HepG2 (cell line): ENCODE data around the gene UBE2M. TPM values are rescaled to one million over a fixed set of nuclear protein-coding genes. Genes with fewer than 3 reads are reported as not detected.

ENCODE experiments used
- AGO1 ChIP-seq: fragments of 200-400 bp; formaldehyde crosslinking; IDR thresholded peaks from 2 replicates; pipeline ENCODE4 v1.6.1; 2017; ENCODE audit warnings: mild to moderate bottlenecking, low read depth, low read length, moderate library complexity; ENCODE audit not compliant: poor library complexity, severe bottlenecking
- ARNT2 ChIP-seq: sonication (generic); formaldehyde crosslinking; IDR thresholded peaks from 2 replicates; pipeline ENCODE4 v1.8.0; 2022; ENCODE audit warnings: mild to moderate bottlenecking, low read depth, missing genetic modification reagents, moderate library complexity
- CENPX ChIP-seq: sonication (generic); formaldehyde crosslinking; IDR thresholded peaks from 2 replicates; pipeline ENCODE4 v1.9.0; 2021; ENCODE audit warnings: mild to moderate bottlenecking, missing genetic modification reagents, moderate library complexity
- CREM ChIP-seq, 2 experiments: sonication (generic) in 1 of 2; formaldehyde crosslinking in 1 of 2; IDR thresholded peaks; 2 replicates each; pipeline versions ENCODE4 v1.4.0 to v1.6.1; 2016 to 2020; ENCODE audit warnings: antibody characterized with exemption in 1 of 2, mild to moderate bottlenecking in 1 of 2, missing genetic modification reagents in 1 of 2
- FOXK1 ChIP-seq: sonication (generic); formaldehyde crosslinking; IDR thresholded peaks from 2 replicates; pipeline ENCODE4 v1.4.0; 2020; ENCODE audit warnings: low read depth, missing genetic modification reagents, borderline replicate concordance
- FOXO1 ChIP-seq: sonication (generic); formaldehyde crosslinking; IDR thresholded peaks from 2 replicates; pipeline ENCODE4 v1.4.0; 2020; ENCODE audit warnings: missing genetic modification reagents
- GLI4 ChIP-seq: sonication (generic); formaldehyde crosslinking; IDR thresholded peaks from 2 replicates; pipeline ENCODE4 v1.5.1; 2020; ENCODE audit warnings: missing genetic modification reagents, mild to moderate bottlenecking, moderate library complexity, borderline replicate concordance
- HES4 ChIP-seq: sonication (generic); formaldehyde crosslinking; IDR thresholded peaks from 2 replicates; pipeline ENCODE4 v1.9.0; 2021; ENCODE audit warnings: mild to moderate bottlenecking, missing genetic modification reagents, borderline replicate concordance
- HOMEZ ChIP-seq: IDR thresholded peaks from 2 replicates; pipeline ENCODE4 v1.6.1; 2016; ENCODE audit warnings: low read depth
- HOXA5 ChIP-seq: sonication (generic); formaldehyde crosslinking; IDR thresholded peaks from 2 replicates; pipeline ENCODE4 v1.4.0; 2020; ENCODE audit warnings: missing genetic modification reagents
- JUND ChIP-seq: sonication (generic); formaldehyde crosslinking; IDR thresholded peaks from 2 replicates; pipeline ENCODE4 v1.8.0; 2022; ENCODE audit warnings: mild to moderate bottlenecking, missing genetic modification reagents
- KDM3A ChIP-seq: IDR thresholded peaks from 2 replicates; pipeline ENCODE4 v1.6.1; 2018; ENCODE audit warnings: low read depth, missing compliant biosample characterization
- MEIS2 ChIP-seq: sonication (generic); formaldehyde crosslinking; IDR thresholded peaks from 2 replicates; pipeline ENCODE4 v1.9.0; 2021; ENCODE audit warnings: mild to moderate bottlenecking, missing genetic modification reagents
- MIER2 ChIP-seq: IDR thresholded peaks from 2 replicates; pipeline ENCODE4 v1.6.1; 2016; ENCODE audit warnings: missing biosample characterization, missing genetic modification reagents
- NR2F6 ChIP-seq, 2 experiments: IDR thresholded peaks; 2 replicates each; pipeline ENCODE4 v1.6.1; 2016; ENCODE audit warnings: antibody characterized with exemption in 1 of 2, mild to moderate bottlenecking in 1 of 2
- POLR2G ChIP-seq: fragments of 200-400 bp; formaldehyde crosslinking; IDR thresholded peaks from 2 replicates; pipeline ENCODE4 v1.6.1; 2018; ENCODE audit warnings: mild to moderate bottlenecking, low read depth, low read length, moderate library complexity
- SMARCC2 ChIP-seq: fragments of 450-650 bp; IDR thresholded peaks from 2 replicates; pipeline ENCODE4 v1.6.1; 2017; ENCODE audit warnings: antibody characterized with exemption, mild to moderate bottlenecking
- YEATS4 ChIP-seq: sonication (generic); formaldehyde crosslinking; IDR thresholded peaks from 2 replicates; pipeline ENCODE4 v1.4.0; 2020; ENCODE audit warnings: missing genetic modification reagents, borderline replicate concordance
- ZNF143 ChIP-seq: sonication (generic); formaldehyde crosslinking; IDR thresholded peaks from 2 replicates; pipeline ENCODE4 v1.4.0; 2020; ENCODE audit warnings: missing genetic modification reagents
- ZNF660 ChIP-seq: sonication (generic); formaldehyde crosslinking; IDR thresholded peaks from 2 replicates; pipeline ENCODE4 v1.5.1; 2020; ENCODE audit warnings: mild to moderate bottlenecking, low read depth, missing genetic modification reagents, borderline replicate concordance
- polyA plus RNA-seq, 8 experiments: library from polyadenylated mRNA; depleted of rRNA in 3 of 8; stranded (reverse) in 7 of 8; unstranded in 1 of 8; fragments of >200 nt; fragmentation: Illumina TruSeq in 4 of 8; extraction: Trizol in 4 of 8; gene quantifications; 2 replicates each; pipeline versions ENCODE4 v1.2.1 to v1.2.3, GENCODE V29; 2011 to 2016; ENCODE audit warnings: low read depth in 4 of 8, missing spikeins in 1 of 8, mixed read lengths in 1 of 8; ENCODE audit not compliant: insufficient read depth in 1 of 8
- total RNA-seq, 5 experiments: library from RNA; depleted of rRNA; stranded (reverse); fragments of >200 nt; fragmentation: Illumina TruSeq; extraction: Trizol; gene quantifications; 2 replicates each; pipeline ENCODE4 v1.2.3, GENCODE V29; 2016; ENCODE audit warnings: low read depth in 1 of 5
- TF ChIP-seq, protein P1 (sequence below): sonication (generic); formaldehyde crosslinking; IDR thresholded peaks from 2 replicates; pipeline ENCODE4 v1.4.0; 2020; ENCODE audit warnings: mild to moderate bottlenecking, missing genetic modification reagents

Gene UBE2M
- total and polyA plus RNA-seq, 2 of the 13 experiments (the other 11 are each of a cell fraction or from before 2014, with no cell fraction given) = 36.2 to 50.3 TPM

- TF ChIP-seq, protein P1, sequence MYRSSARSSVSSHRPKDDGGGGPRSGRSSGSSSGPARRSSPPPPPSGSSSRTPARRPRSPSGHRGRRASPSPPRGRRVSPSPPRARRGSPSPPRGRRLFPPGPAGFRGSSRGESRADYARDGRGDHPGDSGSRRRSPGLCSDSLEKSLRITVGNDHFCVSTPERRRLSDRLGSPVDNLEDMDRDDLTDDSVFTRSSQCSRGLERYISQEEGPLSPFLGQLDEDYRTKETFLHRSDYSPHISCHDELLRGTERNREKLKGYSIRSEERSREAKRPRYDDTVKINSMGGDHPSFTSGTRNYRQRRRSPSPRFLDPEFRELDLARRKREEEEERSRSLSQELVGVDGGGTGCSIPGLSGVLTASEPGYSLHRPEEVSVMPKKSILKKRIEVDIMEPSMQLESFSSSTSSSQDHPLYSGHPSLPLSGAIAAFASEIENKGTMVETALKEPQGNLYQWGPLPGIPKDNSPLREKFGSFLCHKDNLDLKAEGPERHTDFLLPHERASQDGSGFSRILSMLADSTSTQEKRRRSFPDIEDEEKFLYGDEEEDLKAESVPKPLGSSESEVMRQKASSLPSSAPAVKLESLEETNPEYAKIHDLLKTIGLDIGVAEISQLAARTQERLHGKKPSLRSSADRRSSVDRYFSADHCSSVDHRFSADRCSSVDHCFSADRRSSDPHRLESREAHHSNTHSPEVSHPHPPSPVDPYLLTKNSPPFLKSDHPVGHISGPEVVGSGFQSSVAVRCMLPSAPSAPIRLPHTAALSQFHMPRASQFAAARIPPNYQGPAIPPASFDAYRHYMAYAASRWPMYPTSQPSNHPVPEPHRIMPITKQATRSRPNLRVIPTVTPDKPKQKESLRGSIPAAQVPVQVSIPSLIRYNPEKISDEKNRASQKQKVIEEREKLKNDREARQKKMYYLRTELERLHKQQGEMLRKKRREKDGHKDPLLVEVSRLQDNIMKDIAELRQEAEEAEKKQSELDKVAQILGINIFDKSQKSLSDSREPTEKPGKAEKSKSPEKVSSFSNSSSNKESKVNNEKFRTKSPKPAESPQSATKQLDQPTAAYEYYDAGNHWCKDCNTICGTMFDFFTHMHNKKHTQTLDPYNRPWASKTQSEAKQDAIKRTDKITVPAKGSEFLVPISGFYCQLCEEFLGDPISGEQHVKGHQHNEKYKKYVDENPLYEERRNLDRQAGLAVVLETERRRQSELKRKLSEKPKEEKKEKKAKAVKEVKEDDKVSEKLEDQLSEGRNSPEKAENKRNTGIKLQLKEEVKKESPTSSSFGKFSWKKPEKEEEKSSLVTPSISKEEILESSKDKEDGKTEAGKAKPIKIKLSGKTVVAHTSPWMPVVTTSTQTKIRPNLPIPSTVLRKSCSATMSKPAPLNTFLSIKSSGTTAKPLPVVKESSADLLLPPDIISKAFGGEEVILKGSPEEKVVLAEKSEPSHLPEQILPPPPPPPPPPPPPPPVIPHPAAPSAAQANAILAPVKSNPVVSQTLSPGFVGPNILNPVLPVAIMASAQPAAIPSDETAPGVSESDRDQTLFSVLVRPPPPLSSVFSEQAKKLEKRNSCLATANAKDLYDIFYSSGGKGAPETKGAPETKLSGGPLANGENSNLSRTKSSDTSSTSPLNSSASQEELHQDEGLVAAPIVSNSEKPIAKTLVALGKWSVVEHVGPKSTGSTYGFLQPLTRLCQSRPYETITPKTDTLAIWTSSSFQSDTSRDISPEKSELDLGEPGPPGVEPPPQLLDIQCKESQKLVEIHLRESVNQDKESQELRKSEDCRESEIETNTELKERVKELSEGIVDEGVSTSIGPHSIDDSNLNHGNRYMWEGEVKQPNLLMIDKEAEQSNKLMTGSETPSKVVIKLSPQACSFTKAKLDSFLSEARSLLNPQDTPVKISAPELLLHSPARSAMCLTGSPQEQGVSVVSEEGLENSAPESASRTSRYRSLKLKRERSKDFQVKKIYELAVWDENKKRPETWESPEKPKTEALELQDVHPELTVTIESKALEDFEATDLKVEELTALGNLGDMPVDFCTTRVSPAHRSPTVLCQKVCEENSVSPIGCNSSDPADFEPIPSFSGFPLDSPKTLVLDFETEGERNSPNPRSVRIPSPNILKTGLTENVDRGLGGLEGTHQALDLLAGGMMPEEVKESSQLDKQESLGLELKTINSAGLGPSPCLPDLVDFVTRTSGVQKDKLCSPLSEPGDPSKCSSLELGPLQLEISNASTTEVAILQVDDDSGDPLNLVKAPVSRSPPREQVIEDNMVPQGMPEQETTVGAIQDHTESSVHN (CRISPR knock-in tag) = no peak
- TF ChIP-seq HOXA5 = peak; percentile 53; the same call in 1 of the 2 replicates
- no peak for TF ChIP-seq HOMEZ (CRISPR knock-in tag)
- TF ChIP-seq MIER2 = no peak
- TF ChIP-seq GLI4 (CRISPR knock-in tag) = peak; percentile 19; the same call in 1 of the 2 replicates
- TF ChIP-seq KDM3A (CRISPR knock-in tag) = 0 out of 2 replicates have a peak, but pooled peaks have one; percentile 10
- peak; percentile 27 for TF ChIP-seq AGO1
- peak; percentile 76; the same call in 1 of the 2 replicates for TF ChIP-seq YEATS4
- no peak for TF ChIP-seq CENPX (CRISPR knock-in tag)
- peak; percentile 74; the same call in 1 of the 2 replicates for TF ChIP-seq ARNT2 (CRISPR knock-in tag)
- peak; percentile 29; the same call in 1 of the 2 replicates for TF ChIP-seq FOXK1 (CRISPR knock-in tag)
- TF ChIP-seq NR2F6 (IDR thresholded peaks at IDR 0.05) = no peak
- TF ChIP-seq NR2F6 (CRISPR knock-in tag; IDR thresholded peaks at IDR 0.05) = peak; percentile 13; the same call in 1 of the 2 replicates
- peak; percentile 57; the same call in 1 of the 2 replicates for TF ChIP-seq ZNF143
- TF ChIP-seq HES4 (CRISPR knock-in tag) = 0 out of 2 replicates have a peak, but pooled peaks have one; percentile 75
- peak; percentile 91 for TF ChIP-seq CREM (IDR thresholded peaks at IDR 0.05)
- TF ChIP-seq CREM (CRISPR knock-in tag; IDR thresholded peaks at IDR 0.05) = no peak
- TF ChIP-seq SMARCC2 = no peak
- TF ChIP-seq ZNF660 = no peak
- TF ChIP-seq POLR2G = peak; percentile 64
- TF ChIP-seq FOXO1 = no peak
- TF ChIP-seq JUND (CRISPR knock-in tag) = no peak
- TF ChIP-seq MEIS2 (CRISPR knock-in tag) = peak; percentile 92
These were observed 338 bp upstream of the UBE2M start (continued) for GRCh38 chr19:58558623-58559274.
